Subcutaneous adipose tissue (tissue), 4 donors: ENCODE results near the gene CHRNE. TPM values are rescaled to one million over a fixed set of nuclear protein-coding genes. Genes with fewer than 3 reads are reported as not detected.

Experiments
- CTCF ChIP-seq: fragments of 450-650 bp; IDR thresholded peaks from one replicate; pipeline ENCODE4 v1.5.1; 2016; ENCODE audit warnings: low read depth, mild to moderate bottlenecking, control low read depth, antibody characterized with exemption, moderate library complexity
- total RNA-seq, 4 donors: library from RNA; depleted of rRNA; stranded (reverse); fragments of >200 nt; gene quantifications; one replicate each; pipeline ENCODE4 v1.1.0, GENCODE V29; 2016

The CHRNE gene
- total RNA-seq, 4 donors from 2014 or later, result 0.34 to 0.94 (median 0.46) TPM

- no peak for TF ChIP-seq CTCF
These were observed 51.8 kb downstream of the CHRNE start for GRCh38 chr17:4851084-4851483.

GRCh38 chr17:4850246-4850645 lies 52.7 kb downstream of the CHRNE start:
- TF ChIP-seq CTCF, result no peak

DNA sequence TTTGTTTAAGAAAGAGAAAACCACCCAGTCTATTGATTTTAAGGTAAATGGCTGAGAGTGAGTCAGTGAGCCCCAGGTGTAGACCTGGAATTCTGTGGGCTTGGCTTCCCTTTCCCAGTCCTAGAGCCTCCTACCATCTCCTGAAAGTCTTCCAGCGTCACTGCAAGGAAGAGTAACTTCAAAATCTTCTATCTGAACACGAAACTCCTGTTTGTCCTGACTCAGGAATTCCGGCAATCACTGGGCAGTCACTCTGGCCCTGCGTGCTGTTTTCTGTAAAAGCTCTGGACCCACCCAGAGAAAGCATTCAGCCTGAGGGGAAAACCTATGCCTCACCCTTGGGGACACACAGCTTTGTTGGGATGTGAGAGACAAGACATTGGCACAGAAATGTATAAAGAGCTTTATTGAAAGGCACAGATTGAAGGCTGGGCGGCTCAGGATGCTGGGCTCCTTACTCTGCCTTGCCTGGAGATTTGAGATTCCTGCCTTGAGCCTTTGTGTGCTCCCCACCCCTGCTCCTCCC lies 53.8 kb downstream of the CHRNE start:
- no peak for TF ChIP-seq CTCF

Other genes starting within 250 kb of the CHRNE start
- gene PELP1, start 199.0 kb downstream of the CHRNE start, total RNA-seq, result 10 to 100 TPM; 12.9 to 22.5 (median 20.4) TPM
- gene ARRB2, start 192.5 kb downstream of the CHRNE start, total RNA-seq, result 100 to 1,000 TPM in 1 of 4 donors, 10 to 100 TPM in 3; 36.2 to 138 (median 52.8) TPM
- gene MED11, start 171.7 kb downstream of the CHRNE start, total RNA-seq, result 10 to 100 TPM; 16.3 to 29.6 (median 24.2) TPM
- gene ZMYND15, start 163.3 kb downstream of the CHRNE start, total RNA-seq, result 1 to 10 TPM in 2 of 4 donors, under 1 TPM in 2; 0.65 to 4.6 (median 1.0) TPM
- 100 to 1,000 TPM in 1 of 4 donors, 10 to 100 TPM in 1, 1 to 10 TPM in 2; 9.0 to 108 (median 12.9) TPM for gene CXCL16, start 163.2 kb downstream of the CHRNE start, total RNA-seq
- gene TM4SF5, start 131.2 kb downstream of the CHRNE start, total RNA-seq, result not detected
- gene VMO1, start 116.7 kb downstream of the CHRNE start, total RNA-seq, result 10 to 100 TPM in 1 of 4 donors, 1 to 10 TPM in 2, not detected in 1; 4.6 to 54.9 (median 5.7) TPM
- gene GLTPD2, start 114.1 kb downstream of the CHRNE start, total RNA-seq, result not detected
- gene PSMB6, start 106.9 kb downstream of the CHRNE start, total RNA-seq, result 100 to 1,000 TPM; 114 to 187 (median 124) TPM
- 10 to 100 TPM; 12.6 to 25.0 (median 18.1) TPM for gene PLD2, start 95.9 kb downstream of the CHRNE start, total RNA-seq
- 10 to 100 TPM; 12.9 to 61.0 (median 28.2) TPM for gene MINK1, start 69.8 kb downstream of the CHRNE start, total RNA-seq
- 1 to 10 TPM in 2 of 4 donors, under 1 TPM in 2; 0.38 to 2.2 (median 0.87) TPM for gene C17orf107, start 3.6 kb downstream of the CHRNE start, total RNA-seq
- gene GP1BA, start 29.2 kb upstream of the CHRNE start, total RNA-seq, result not detected
- gene SLC25A11, start 36.9 kb upstream of the CHRNE start, total RNA-seq, result 10 to 100 TPM; 25.3 to 85.5 (median 27.9) TPM
- gene RNF167, start 37.2 kb upstream of the CHRNE start, total RNA-seq, result 10 to 100 TPM; 21.7 to 42.0 (median 31.0) TPM
- gene PFN1, start 45.4 kb upstream of the CHRNE start, total RNA-seq, result 100 to 1,000 TPM; 244 to 584 (median 435) TPM
- 1 to 10 TPM; 2.3 to 8.3 (median 3.8) TPM for gene ENO3, start 48.0 kb upstream of the CHRNE start, total RNA-seq
- gene SPAG7, start 64.7 kb upstream of the CHRNE start, total RNA-seq, result 10 to 100 TPM; 37.5 to 67.6 (median 54.1) TPM
- 10 to 100 TPM; 11.4 to 21.9 (median 17.5) TPM for gene CAMTA2, start 84.6 kb upstream of the CHRNE start, total RNA-seq
- gene INCA1, start 94.4 kb upstream of the CHRNE start, total RNA-seq, result 1 to 10 TPM in 3 of 4 donors, under 1 TPM in 1; 0.85 to 1.3 (median 1.1) TPM
- 100 to 1,000 TPM in 1 of 4 donors, 10 to 100 TPM in 3; 32.3 to 162 (median 65.2) TPM for gene KIF1C, start 94.9 kb upstream of the CHRNE start, total RNA-seq
- gene SLC52A1, start 132.3 kb upstream of the CHRNE start, total RNA-seq, result not detected
- gene ZFP3, start 175.4 kb upstream of the CHRNE start, total RNA-seq, result 1 to 10 TPM; 3.2 to 5.9 (median 4.0) TPM
- gene ZNF232, start 208.8 kb upstream of the CHRNE start, total RNA-seq, result 10 to 100 TPM in 1 of 4 donors, 1 to 10 TPM in 3; 1.5 to 11.9 (median 6.0) TPM
- 1 to 10 TPM in 1 of 4 donors, under 1 TPM in 2, not detected in 1; 0.22 to 5.1 (median 0.51) TPM for gene USP6, start 212.9 kb upstream of the CHRNE start, total RNA-seq